ENCODE measurements around the gene ROR2.
A peak's percentile ranks its signal among the peaks of the same experiment; 100 is the strongest.

ROR2 gene

DNA sequence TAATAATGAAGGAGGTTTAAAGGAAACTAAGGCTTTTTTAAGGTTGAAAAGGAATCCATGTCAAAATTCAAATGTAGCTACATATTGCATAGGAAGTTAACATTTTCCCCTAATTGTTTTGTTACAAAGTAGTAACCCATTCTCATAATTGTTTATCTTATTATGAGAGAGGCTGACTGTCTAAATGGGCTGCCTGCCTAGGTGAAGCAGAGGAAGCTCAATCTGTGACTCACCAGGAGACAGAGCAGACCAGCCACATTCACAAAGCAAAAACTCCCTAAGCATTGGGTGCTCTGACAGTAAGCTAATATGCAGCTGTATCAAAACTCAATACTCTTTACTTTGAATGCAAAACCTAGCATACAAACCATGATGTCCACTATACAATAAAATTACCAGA lies 208.5 kb downstream of the ROR2 start:
- DNase-seq (ENCODE audit: low read depth) = peak; percentile 52

DNA sequence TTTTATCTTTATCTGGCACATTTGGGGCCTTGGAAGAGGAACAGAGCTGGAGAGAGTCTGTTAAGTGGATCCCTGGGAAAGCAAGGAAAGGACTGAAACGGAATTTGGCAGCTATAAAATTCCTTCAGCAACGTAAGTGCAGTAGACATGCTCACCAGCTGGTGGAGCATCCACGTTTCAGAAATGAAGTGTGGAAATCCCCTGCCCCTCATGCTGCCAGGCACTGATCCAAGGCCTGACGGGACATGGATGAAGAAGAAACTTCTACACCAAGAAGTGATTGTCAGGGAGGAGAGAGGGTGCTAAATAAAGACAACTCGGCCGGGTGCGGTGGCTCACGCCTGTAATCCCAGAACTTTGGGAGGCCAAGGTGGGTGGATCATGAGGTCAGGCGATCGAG lies 209.3 kb downstream of the ROR2 start:
- peak; percentile 66 for DNase-seq (ENCODE audit: low read depth)

DNA sequence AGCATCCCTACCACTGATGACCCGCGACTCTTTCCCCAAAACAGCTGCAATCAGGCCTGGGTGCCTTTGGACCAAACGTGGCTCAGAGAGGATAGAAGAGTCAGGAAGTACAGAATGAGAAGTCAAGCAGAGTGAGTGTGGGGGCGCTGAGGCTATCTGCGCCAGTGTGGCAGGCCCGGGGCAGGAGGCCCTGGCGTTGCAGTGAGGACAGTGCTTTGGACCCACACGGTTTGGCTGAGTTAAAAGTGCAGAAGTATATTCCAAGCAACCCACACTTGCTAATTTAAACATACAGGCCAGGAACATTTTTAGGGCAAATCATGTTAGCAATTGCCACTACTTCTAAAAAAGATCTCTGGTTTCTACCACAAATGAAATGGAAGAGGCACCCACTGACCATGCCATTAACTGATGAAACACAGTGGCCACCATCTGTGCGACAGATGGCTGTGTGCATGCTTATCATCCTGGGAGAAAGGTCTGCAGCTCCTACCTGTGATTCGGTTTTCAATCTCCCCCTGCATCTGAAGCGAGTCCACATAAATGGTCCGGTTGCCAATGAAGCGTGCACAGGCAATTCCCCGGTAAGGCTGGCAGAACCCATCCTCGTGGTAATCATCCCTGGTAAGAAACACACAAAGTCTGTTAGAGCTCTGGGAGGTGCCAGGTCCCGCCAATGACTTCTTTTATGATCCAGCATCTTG lies 213.0 kb downstream of the ROR2 start:
- no peak for DNase-seq (ENCODE audit: low read depth)

- no peak for DNase-seq (ENCODE audit: low read depth)
These were observed 213.7 kb downstream of the ROR2 start for GRCh38 chr9:91736311-91736710.

DNA sequence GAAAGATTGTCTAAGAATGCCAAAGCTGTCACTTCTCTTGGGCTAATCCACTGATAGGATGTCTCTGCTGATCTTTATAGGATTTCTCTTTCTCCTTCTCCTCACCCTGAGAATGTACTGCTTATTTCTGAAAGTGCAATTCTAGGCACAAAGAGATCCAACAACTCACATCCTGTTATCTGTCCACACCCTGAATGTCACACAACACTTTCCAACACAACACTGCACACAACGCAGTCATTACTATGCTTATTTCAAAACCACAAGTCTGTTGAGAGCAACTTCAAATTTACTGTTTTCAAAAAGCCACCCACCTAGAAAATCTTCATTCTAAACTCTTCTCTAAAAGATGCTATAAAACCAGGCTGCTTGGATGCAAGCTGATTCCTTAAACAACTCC lies 215.0 kb downstream of the ROR2 start:
- DNase-seq (ENCODE audit: low read depth) = no peak

DNA sequence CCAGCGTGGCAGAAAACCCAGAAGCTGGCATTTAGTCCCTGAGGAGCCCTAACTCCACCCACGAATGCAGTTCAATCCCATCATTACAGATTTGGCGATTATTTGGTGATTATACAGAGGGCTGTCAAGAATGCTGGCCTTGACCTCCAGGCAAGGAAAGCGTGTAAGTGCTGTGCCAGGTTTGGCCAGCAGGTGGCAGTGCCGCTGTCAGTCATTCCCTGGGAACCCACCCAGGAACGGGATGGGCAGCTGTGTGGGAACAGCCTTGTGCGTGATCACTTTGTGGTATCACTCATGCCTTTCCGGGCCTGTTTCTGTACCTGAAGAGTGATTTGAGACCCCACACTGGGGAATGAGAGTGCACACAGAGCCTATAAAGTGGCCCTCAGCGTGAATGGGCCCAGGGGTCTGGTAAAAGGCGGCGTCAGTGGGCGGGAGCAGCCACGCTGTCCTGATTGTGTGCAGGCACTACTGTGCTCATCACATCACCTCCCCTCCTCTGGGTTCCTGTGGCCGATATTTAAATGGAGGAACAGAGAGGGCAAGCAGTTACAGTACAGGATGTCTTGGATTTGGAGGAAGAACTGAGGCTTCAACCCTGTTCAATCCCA lies 215.6 kb downstream of the ROR2 start:
- DNase-seq (ENCODE audit: low read depth) = peak; percentile 52

DNA sequence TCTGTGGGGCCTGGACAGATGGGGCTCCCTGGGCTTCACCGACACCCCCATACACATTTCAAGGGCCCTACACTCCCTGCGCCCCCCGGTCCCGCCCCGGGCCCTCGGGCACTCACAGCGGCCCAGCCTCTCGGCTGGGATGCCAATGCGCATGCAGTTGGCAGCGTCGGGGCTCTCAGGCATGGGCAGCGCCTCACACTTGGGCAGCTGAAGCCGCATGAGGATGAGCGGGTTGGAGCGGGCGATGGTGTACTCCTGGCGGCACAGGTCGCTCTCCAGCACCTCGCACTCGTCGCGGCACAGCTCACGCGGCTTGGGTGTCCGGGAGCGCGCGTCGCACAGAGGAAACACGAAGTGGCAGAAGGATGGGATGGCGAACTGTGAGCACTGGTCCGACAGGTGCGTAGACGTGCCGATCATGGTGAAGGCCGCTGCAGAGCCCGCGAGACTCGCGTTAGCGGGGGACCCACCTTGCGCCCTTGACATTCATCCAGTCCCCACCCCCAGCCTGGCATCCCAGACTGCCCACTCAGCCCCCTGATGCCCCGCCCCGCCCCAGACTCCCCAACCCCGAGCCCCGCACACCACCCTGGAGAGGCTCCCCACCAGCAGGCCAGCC lies 216.9 kb downstream of the ROR2 start:
- DNase-seq (ENCODE audit: low read depth) = no peak

GRCh38 chr9:91732187-91733005 lies 217.6 kb downstream of the ROR2 start:
- DNase-seq (ENCODE audit: low read depth) = no peak

DNA sequence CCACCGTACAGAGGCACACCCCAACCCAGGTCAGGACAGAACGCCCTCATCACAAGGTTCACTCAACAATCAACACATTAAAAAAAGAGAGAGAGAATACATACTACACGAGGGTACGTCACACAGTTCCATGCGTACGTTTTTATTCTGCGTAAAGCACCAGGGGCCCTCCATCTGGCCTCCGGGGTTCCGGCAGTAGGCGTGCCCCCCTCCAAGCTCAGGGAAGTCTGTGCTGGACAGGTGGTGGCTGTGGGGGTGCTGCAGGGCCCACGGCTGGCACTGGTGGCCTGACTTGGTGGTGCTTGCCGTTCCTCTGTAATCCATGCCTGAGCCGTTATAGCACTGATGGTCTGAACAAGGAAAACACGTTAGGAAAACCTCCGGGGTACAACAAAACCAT lies 219.2 kb downstream of the ROR2 start:
- DNase-seq (ENCODE audit: low read depth) = no peak

- no peak for DNase-seq (ENCODE audit: low read depth)
These were observed 220.5 kb downstream of the ROR2 start for GRCh38 chr9:91729558-91729842.

GRCh38 chr9:91727972-91728371 lies 222.1 kb downstream of the ROR2 start:
- DNase-seq (ENCODE audit: low read depth) = no peak

DNA sequence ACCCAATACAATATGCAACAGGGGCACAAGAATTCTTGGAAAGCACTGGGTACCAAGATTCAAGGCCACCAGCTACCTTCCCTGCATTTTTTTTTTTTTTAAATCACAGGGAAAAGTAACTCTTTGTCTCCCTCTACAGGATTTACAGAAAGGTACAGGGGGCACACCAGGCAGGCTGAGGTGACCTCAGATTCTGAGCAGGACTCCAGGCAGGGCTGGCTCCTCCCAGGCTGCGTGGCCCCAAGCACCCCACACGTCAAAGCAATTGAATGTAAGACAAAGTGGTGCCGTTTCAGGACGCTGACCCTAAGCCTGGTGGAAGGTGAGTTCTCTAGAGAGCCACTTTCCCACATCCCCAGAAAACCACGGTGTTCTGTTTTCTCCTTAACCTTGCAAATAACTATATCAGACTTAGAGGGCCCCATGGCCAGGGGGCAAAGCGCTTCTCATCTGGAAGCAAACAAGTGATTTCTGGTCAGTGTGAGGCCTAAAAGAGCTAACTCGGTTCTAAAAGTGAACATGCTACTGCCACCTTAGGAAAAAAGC lies 222.6 kb downstream of the ROR2 start:
- peak; percentile 17 for DNase-seq (ENCODE audit: low read depth)

DNA sequence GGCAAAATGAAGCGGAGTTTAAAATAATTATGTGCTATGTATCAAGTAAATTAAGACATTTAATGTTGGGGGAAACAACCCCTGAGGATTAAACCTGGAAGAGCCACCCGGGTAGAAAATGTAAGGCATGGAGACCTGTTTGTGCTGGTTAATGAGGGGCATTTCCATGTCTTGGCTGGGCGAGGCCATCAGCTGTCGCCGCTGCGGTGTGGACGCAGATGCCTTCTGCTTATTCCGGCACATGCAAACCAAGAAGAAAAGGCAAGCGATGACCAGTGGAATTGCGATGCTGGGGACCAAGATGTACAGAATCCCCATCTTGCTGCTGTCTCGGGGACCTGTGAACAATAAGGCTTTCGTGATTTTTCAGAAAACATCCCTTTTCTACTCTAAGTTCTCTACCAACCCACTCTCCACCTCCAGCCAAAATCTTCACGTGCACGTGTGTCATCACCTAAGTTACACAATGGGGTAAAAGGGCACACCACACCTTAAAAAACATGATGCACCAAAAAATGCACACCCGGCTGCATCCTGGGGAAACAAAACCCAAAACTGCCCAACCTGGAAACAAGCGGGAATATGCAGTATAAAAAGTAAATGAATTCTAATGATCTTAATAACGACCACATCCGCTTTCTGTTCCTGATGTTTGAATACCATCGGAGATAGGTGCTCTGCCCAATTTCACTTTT lies 223.5 kb downstream of the ROR2 start:
- no peak for DNase-seq (ENCODE audit: low read depth)

DNA sequence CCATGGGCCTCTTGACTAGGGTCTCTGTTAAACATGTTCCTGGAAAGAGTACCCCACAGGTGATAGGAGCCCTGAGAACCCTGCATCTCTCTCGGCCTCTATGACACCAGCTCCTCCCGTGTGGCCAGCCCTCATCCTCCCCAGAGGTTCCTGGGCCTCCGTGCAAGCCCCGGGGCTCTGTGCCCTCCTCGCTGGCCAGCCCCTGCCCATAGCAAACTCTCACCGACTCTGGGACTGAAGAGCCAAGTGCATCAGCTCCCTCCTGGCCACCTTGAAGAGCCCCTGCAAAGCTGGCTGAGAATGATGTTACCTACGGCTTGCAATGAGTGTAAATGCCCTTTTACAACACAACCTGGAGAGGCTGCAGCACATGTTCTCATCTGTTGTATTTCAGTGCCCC lies 224.4 kb downstream of the ROR2 start:
- DNase-seq (ENCODE audit: low read depth) = no peak

GRCh38 chr9:91724609-91725505 lies 225.2 kb downstream of the ROR2 start:
- DNase-seq (ENCODE audit: low read depth) = no peak

DNA sequence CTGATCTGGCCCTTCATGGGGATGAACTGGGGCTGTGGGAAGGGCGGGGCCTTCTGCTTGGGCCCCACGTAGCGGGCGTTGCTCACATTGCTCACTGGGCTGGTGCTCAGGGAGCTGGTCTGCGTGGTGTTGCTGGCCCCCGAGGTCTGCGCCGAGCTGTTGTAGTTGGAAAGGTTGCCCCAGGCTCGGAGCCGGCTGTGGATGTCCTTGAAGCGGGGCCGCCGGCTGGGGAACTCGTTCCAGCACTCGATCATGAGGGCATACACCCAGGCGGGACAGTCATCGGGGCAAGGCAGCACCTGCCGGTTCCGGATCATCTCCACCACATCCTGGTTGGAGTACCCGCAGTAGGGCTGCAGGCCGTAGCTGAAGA lies 226.0 kb downstream of the ROR2 start:
- DNase-seq (ENCODE audit: low read depth) = no peak

GRCh38 chr9:91723420-91724067 lies 226.5 kb downstream of the ROR2 start:
- DNase-seq (ENCODE audit: low read depth) = no peak

- no peak for DNase-seq (ENCODE audit: low read depth)
These were observed 229.0 kb downstream of the ROR2 start for GRCh38 chr9:91720751-91721705.

DNA sequence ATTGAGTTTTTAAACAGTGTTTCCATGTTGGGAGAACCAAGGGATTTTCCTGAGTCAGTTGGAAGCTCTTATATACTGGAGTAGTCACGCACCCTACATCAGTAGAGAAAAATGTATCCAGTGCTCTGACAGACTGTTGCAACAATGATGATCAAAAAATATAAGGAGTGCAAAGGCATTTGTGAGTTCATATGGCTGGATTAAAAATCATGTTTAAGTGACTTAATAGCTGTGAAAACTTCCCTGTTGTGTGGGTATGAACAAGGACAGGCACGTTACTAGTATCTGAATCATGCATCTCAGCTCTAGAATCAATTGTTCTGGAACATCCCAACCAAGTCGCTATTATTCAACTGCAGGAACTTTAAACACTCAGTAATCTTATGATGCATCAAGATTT lies 229.7 kb downstream of the ROR2 start:
- DNase-seq (ENCODE audit: low read depth) = no peak
